Measurements from ENCODE around the gene NUP98.
"Not testable (repeated sequence)": the region's sequence is repeated elsewhere in the genome, so short reads cannot be mapped to it uniquely, and the experiment has no call there.

The NUP98 gene

GRCh38 chr11:3666023-3666530, 131.3 kb downstream of the NUP98 start:
- no peak for DNase-seq

GRCh38 chr11:3665336-3666022, 131.9 kb downstream of the NUP98 start:
- no peak for DNase-seq

- no peak for DNase-seq
Measured at GRCh38 chr11:3664032-3664630, 133.2 kb downstream of the NUP98 start.

GRCh38 chr11:3662856-3663255, 134.5 kb downstream of the NUP98 start:
- DNase-seq, result no peak

- DNase-seq, result no peak
Measured at GRCh38 chr11:3660960-3661359, 136.4 kb downstream of the NUP98 start.

GRCh38 chr11:3659595-3660515, 137.5 kb downstream of the NUP98 start:
- no peak for DNase-seq

GRCh38 chr11:3658252-3658651, 139.1 kb downstream of the NUP98 start:
- DNase-seq, result no peak

- not testable (repeated sequence) for DNase-seq
Measured at GRCh38 chr11:3657331-3657730, 140.0 kb downstream of the NUP98 start.

- no peak for DNase-seq
Measured at GRCh38 chr11:3655547-3655946, 141.8 kb downstream of the NUP98 start.

- DNase-seq, result not testable (repeated sequence)
Measured at GRCh38 chr11:3652514-3652913, 144.8 kb downstream of the NUP98 start.

GRCh38 chr11:3649374-3649773, 148.0 kb downstream of the NUP98 start:
- DNase-seq, result not testable (repeated sequence)

GRCh38 chr11:3648843-3649242, 148.5 kb downstream of the NUP98 start:
- not testable (repeated sequence) for DNase-seq

GRCh38 chr11:3645552-3645951, 151.8 kb downstream of the NUP98 start:
- DNase-seq, result no peak

- DNase-seq, result no peak
Measured at GRCh38 chr11:3644817-3645235, 152.5 kb downstream of the NUP98 start, which contains the start of gene ART1. ART1 (plus strand) TSS chr11:3645128; CDS start chr11:3659214, 14,086 bp downstream.

- DNase-seq, result not testable (repeated sequence)
Measured at GRCh38 chr11:3643102-3643546, 154.2 kb downstream of the NUP98 start.

- peak in 3 of 4 experiments; percentile 16 to 79 (median 66) for DNase-seq
Measured at GRCh38 chr11:3642071-3642951, 155.0 kb downstream of the NUP98 start.

- DNase-seq, result no peak
Measured at GRCh38 chr11:3641701-3642070, 155.7 kb downstream of the NUP98 start, which contains the start of gene ART5. ART5 (minus strand) TSS chr11:3641992; CDS start chr11:3641862, 130 bp downstream.

- DNase-seq, result no peak
Measured at GRCh38 chr11:3641191-3641590, 156.2 kb downstream of the NUP98 start.

- no peak for DNase-seq
Measured at GRCh38 chr11:3639841-3640240, 157.5 kb downstream of the NUP98 start.

- DNase-seq, result no peak
Measured at GRCh38 chr11:3638513-3638912, 158.8 kb downstream of the NUP98 start.

- DNase-seq, result no peak
Measured at GRCh38 chr11:3637201-3637600, 160.2 kb downstream of the NUP98 start.
